IMR-90 (cell line): ENCODE measurements around the gene TNK1. TPM values are rescaled to one million over a fixed set of nuclear protein-coding genes. Genes with fewer than 3 reads are reported as not detected.

Source experiments
- ATAC-seq: fragments of 200-7000 bp; cut with Tn5 transposase; 2 replicates; pipeline ENCODE4 v1.9.1; 2020; ENCODE audit warnings: low read depth, mild to moderate bottlenecking, moderate library complexity
- BruUV-seq: library from RNA; stranded (reverse); fragments of 400-500 nt; replicated peaks from 2 replicates; lab custom pipeline; 2021; lab: Mats Ljungman, UMichigan
- CTCF ChIA-PET: fragments of 300-600 bp; formaldehyde crosslinking; extraction: SDS; loops from one replicate; lab custom pipeline; 2021; ENCODE audit warnings: antibody characterized with exemption; lab: Yijun Ruan, JAX
- POLR2A ChIA-PET: fragments of 300-600 bp; sonication (Branson Sonifier 250); formaldehyde crosslinking; loops from one replicate; lab custom pipeline; 2022; ENCODE audit warnings: antibody characterized with exemption; ENCODE audit not compliant: unreplicated experiment; lab: Charles Lee
- DNase-seq: peaks from one replicate; pipeline ENCODE4 v3.0.0; 2013
- H2AFZ ChIP-seq: replicated peaks from 2 replicates; pipeline ENCODE3; 2013; ENCODE audit warnings: low read length, mild to moderate bottlenecking; ENCODE audit not compliant: poor library complexity
- H2AK5ac ChIP-seq: 2 replicates; pipeline ENCODE4 v1.6.1; 2013; ENCODE audit warnings: low read depth, low read length, inconsistent platforms
- H2AK9ac ChIP-seq: replicated peaks from 2 replicates; pipeline ENCODE3; 2013; ENCODE audit warnings: mild to moderate bottlenecking, low read depth, low read length, moderate library complexity; ENCODE audit not compliant: poor library complexity
- H2BK120ac ChIP-seq: 2 replicates; pipeline ENCODE4 v1.6.1; 2013; ENCODE audit warnings: low read depth, low read length, inconsistent platforms
- H2BK15ac ChIP-seq: 3 replicates; pipeline ENCODE4 v1.6.1; 2013; ENCODE audit warnings: low read depth, low read length, inconsistent platforms
- H2BK20ac ChIP-seq: 2 replicates; pipeline ENCODE4 v1.6.1; 2013; ENCODE audit warnings: low read depth, mild to moderate bottlenecking, inconsistent platforms, low read length, moderate library complexity
- H2BK5ac ChIP-seq: 2 replicates; pipeline ENCODE4 v1.6.1; 2013; ENCODE audit warnings: mild to moderate bottlenecking, low read depth, low read length, inconsistent platforms; ENCODE audit not compliant: poor library complexity, severe bottlenecking
- H3K14ac ChIP-seq: replicated peaks from 2 replicates; pipeline ENCODE4 v1.6.1; 2013; ENCODE audit warnings: low read depth, low read length, inconsistent platforms
- H3K18ac ChIP-seq: 2 replicates; pipeline ENCODE4 v1.6.1; 2013; ENCODE audit warnings: low read depth, low read length, control low read depth
- H3K23ac ChIP-seq: 2 replicates; pipeline ENCODE4 v1.6.1; 2013; ENCODE audit warnings: low read depth, low read length, inconsistent platforms
- H3K27ac ChIP-seq: 2 replicates; pipeline ENCODE4 v1.5.1; 2013; ENCODE audit warnings: mild to moderate bottlenecking, control low read depth, low read length; ENCODE audit not compliant: insufficient read depth
- H3K27me3 ChIP-seq: 2 replicates; pipeline ENCODE4 v1.6.1; 2013; ENCODE audit warnings: low read length; ENCODE audit not compliant: control insufficient read depth, insufficient read depth
- H3K36me3 ChIP-seq: 2 replicates; pipeline ENCODE4 v1.6.1; 2013; ENCODE audit warnings: low read length, mixed read lengths; ENCODE audit not compliant: control insufficient read depth, insufficient read depth
- H3K4ac ChIP-seq: 2 replicates; pipeline ENCODE4 v1.6.1; 2013; ENCODE audit warnings: low read depth, low read length, inconsistent platforms
- H3K4me1 ChIP-seq: 2 replicates; pipeline ENCODE4 v1.6.1; 2013; ENCODE audit warnings: low read length, mixed read lengths; ENCODE audit not compliant: control insufficient read depth, insufficient read depth
- H3K4me2 ChIP-seq: 2 replicates; pipeline ENCODE4 v1.6.1; 2013; ENCODE audit warnings: low read depth, mild to moderate bottlenecking, control low read depth, low read length, moderate library complexity
- H3K4me3 ChIP-seq: 2 replicates; pipeline ENCODE4 v1.5.1; 2013; ENCODE audit warnings: low read depth, mild to moderate bottlenecking, control low read depth, low read length, moderate library complexity; ENCODE audit not compliant: insufficient read depth
- H3K56ac ChIP-seq: 2 replicates; pipeline ENCODE4 v1.6.1; 2013; ENCODE audit warnings: low read length, inconsistent platforms; ENCODE audit not compliant: insufficient read depth; ENCODE audit errors: extremely low read depth
- H3K79me1 ChIP-seq, 2 experiments: 2 replicates each; pipeline ENCODE4 v1.6.1; 2013; ENCODE audit warnings: low read length in 2 of 2, inconsistent platforms in 1 of 2, low read depth in 1 of 2
- H3K9ac ChIP-seq: 2 replicates; pipeline ENCODE4 v1.6.1; 2013; ENCODE audit warnings: low read depth, low read length, control low read depth
- H3K9me1 ChIP-seq: 2 replicates; pipeline ENCODE4 v1.6.1; 2013; ENCODE audit warnings: low read length, inconsistent platforms; ENCODE audit not compliant: insufficient read depth
- H3K9me3 ChIP-seq: 2 replicates; pipeline ENCODE4 v1.6.1; 2013; ENCODE audit warnings: low read length; ENCODE audit not compliant: control insufficient read depth, insufficient read depth
- H4K20me1 ChIP-seq: 2 replicates; pipeline ENCODE4 v1.6.1; 2013; ENCODE audit warnings: low read length, inconsistent platforms; ENCODE audit not compliant: insufficient read depth
- H4K5ac ChIP-seq: 2 replicates; pipeline ENCODE4 v1.6.1; 2013; ENCODE audit warnings: mild to moderate bottlenecking, low read depth, low read length, control low read depth
- H4K8ac ChIP-seq, 2 experiments: 2 replicates each; pipeline ENCODE4 v1.6.1; 2013; ENCODE audit warnings: low read depth in 2 of 2, low read length in 2 of 2, control low read depth in 1 of 2, inconsistent platforms in 1 of 2
- H4K91ac ChIP-seq: 2 replicates; pipeline ENCODE4 v1.6.1; 2013; ENCODE audit warnings: low read depth, low read length, inconsistent platforms; ENCODE audit not compliant: insufficient read depth
- BHLHE40 ChIP-seq: fragments of 150-350 bp; IDR thresholded peaks from 2 replicates; pipeline ENCODE4 v1.6.1; 2016; ENCODE audit warnings: mild to moderate bottlenecking, low read depth, low read length
- CEBPB ChIP-seq: IDR thresholded peaks from 2 replicates; pipeline ENCODE4 v1.6.1; 2012; ENCODE audit warnings: low read depth, low read length, improper control_type of control experiment
- CHD1 ChIP-seq: IDR thresholded peaks from 2 replicates; pipeline ENCODE4 v1.6.1; 2012; ENCODE audit warnings: low read depth, low read length, improper control_type of control experiment
- CTCF ChIP-seq: conservative IDR thresholded peaks from 2 replicates; pipeline ENCODE4 v1.5.1; 2012; ENCODE audit warnings: mild to moderate bottlenecking, low read depth, low read length, improper control_type of control experiment
- ELK1 ChIP-seq: fragments of 150-350 bp; IDR thresholded peaks from 2 replicates; pipeline ENCODE4 v1.6.1; 2016; ENCODE audit warnings: low read depth, mild to moderate bottlenecking, low read length, moderate library complexity, borderline replicate concordance
- FOS ChIP-seq: fragments of 150-350 bp; IDR thresholded peaks from 2 replicates; pipeline ENCODE4 v1.6.1; 2016; ENCODE audit warnings: low read depth, low read length
- MAZ ChIP-seq: IDR thresholded peaks from 2 replicates; pipeline ENCODE4 v1.6.1; 2012; ENCODE audit warnings: low read depth, mild to moderate bottlenecking, low read length, improper control_type of control experiment, moderate library complexity, borderline replicate concordance
- NFE2L2 ChIP-seq: fragments of 150-350 bp; IDR thresholded peaks from 2 replicates; pipeline ENCODE4 v1.6.1; 2016; ENCODE audit warnings: low read depth, mild to moderate bottlenecking, low read length
- RAD21 ChIP-seq: IDR thresholded peaks from 2 replicates; pipeline ENCODE4 v1.6.1; 2012; ENCODE audit warnings: low read length, improper control_type of control experiment
- RCOR1 ChIP-seq: IDR thresholded peaks from 2 replicates; pipeline ENCODE4 v1.6.1; 2012; ENCODE audit warnings: mild to moderate bottlenecking, low read length, improper control_type of control experiment; ENCODE audit not compliant: insufficient replicate concordance
- RFX5 ChIP-seq: IDR thresholded peaks from 2 replicates; pipeline ENCODE4 v1.8.0; 2012; ENCODE audit warnings: low read depth, mild to moderate bottlenecking, low read length, moderate library complexity
- SMC3 ChIP-seq: fragments of 150-350 bp; IDR thresholded peaks from 2 replicates; pipeline ENCODE4 v1.6.1; 2016; ENCODE audit warnings: low read depth, mild to moderate bottlenecking, antibody characterized with exemption, low read length, moderate library complexity
- USF2 ChIP-seq: fragments of 150-350 bp; IDR thresholded peaks from 2 replicates; pipeline ENCODE4 v1.6.1; 2017; ENCODE audit warnings: mild to moderate bottlenecking, antibody characterized with exemption, low read length, low read depth
- WGBS, 2 experiments: methylation state at CpG; one replicate each; pipeline versions ENCODE4 v1.1.5 to v1.1.7; 2013; ENCODE audit warnings: missing lambda C conversion rate in 2 of 2; ENCODE audit not compliant: insufficient read length in 1 of 2; ENCODE audit errors: extremely low coverage in 2 of 2; 5-methylcytosine and 5-hydroxymethylcytosine counted together
- dilution Hi-C: fragments of 300-500 bp; cut with HindIII; formaldehyde crosslinking; loops from one replicate; pipeline ENCODE4 v1.14.3; 2018; ENCODE audit warnings: low sequenced_read_pairs; ENCODE audit not compliant: unreplicated experiment
- in situ Hi-C: fragments of 300-500 bp; cut with MboI; formaldehyde crosslinking; loops from 3 replicates; pipeline ENCODE4 v1.14.3; 2019; ENCODE audit warnings: low sequenced_read_pairs, inconsistent platforms, mixed read lengths
- intact Hi-C: fragments of 100-400 bp; cut with micrococcal nuclease; formaldehyde crosslinking; loops from 2 replicates; pipeline ENCODE4 v1.10.0; 2022
- polyA plus RNA-seq, 3 experiments: library from polyadenylated mRNA; depleted of rRNA; stranded (reverse); fragments of >200 nt; gene quantifications; 2 replicates each; pipeline ENCODE4 v1.2.3, GENCODE V29; 2012; ENCODE audit warnings: low replicate concordance in 1 of 3
- total RNA-seq: library from RNA; depleted of rRNA; stranded (reverse); fragments of >200 nt; gene quantifications from 2 replicates; pipeline ENCODE4 v1.2.3, GENCODE V29; 2012

TNK1 gene
- total and polyA plus RNA-seq, 2 of the 4 experiments (the other 2 are of a cell fraction), result 0.44 to 0.54 TPM

GRCh38 chr17:7392696-7393612 is 12.1 kb downstream of the TNK1 start:
- DNase-seq (no peak), ATAC-seq (no peak)
- in situ Hi-C loops (loop anchor here (5.0 kb wide), 1 partner anchor 36 kb away; the partner anchor contains the start of gene TMEM95), dilution Hi-C loops (no loop called here), intact Hi-C loops (no loop called here)
- peaks cover 14 to 32% of the 10 kb centered on the region in 2 experiments for H3K79me1 ChIP-seq
- H3K9me3 ChIP-seq, result no peaks in the 10 kb centered on the region
- H3K4me2 ChIP-seq, result peak overlapping the region; percentile 65
- H2AK9ac ChIP-seq, result peak overlapping the region; percentile 86
- H3K14ac ChIP-seq, result no peak overlapping the region
- H2BK20ac ChIP-seq, result no peak overlapping the region
- H3K36me3 ChIP-seq, result peaks cover 41% of the 10 kb centered on the region
- no peaks in the 10 kb centered on the region for H3K27me3 ChIP-seq
- no peak overlapping the region for H3K56ac ChIP-seq
- ChIA-PET POLR2A (interaction anchor here (0.7 kb wide), 1 partner anchor 12 kb away, joined by 4 read pairs; no protein-coding TSS in a partner anchor), CTCF (no interaction called here)
- no peak overlapping the region for H2BK15ac ChIP-seq
- H4K5ac ChIP-seq, result no peak overlapping the region
- H3K9ac ChIP-seq, result peak overlapping the region; percentile 87
- peak overlapping the region in 1 of 2 experiments; percentile 5; a peak in 2 of 4 replicates for H4K8ac ChIP-seq
- H3K4me3 ChIP-seq, result peak overlapping the region; percentile 70
- H4K91ac ChIP-seq, result no peak overlapping the region; the same call in 1 of the 2 replicates
- H2BK120ac ChIP-seq, result no peak overlapping the region
- H3K4me1 ChIP-seq, result peaks cover 8% of the 10 kb centered on the region
- no peaks in the 10 kb centered on the region for H4K20me1 ChIP-seq
- WGBS, 2 experiments, result 45% methylated on average over 14 of the region's 42 CpGs; no CpG with 5 or more reads in 1 of the 2 experiments
- H3K27ac ChIP-seq, result no peak overlapping the region; the same call in 1 of the 2 replicates
- H3K18ac ChIP-seq, result no peak overlapping the region
- peak overlapping the region; percentile 8; the same call in 1 of the 2 replicates for H3K4ac ChIP-seq
- peak overlapping the region; percentile 80 for H2AFZ ChIP-seq
- H3K23ac ChIP-seq, result 0 out of 2 replicates have a peak overlapping the region, but pooled peaks have one; percentile 6
- BruUV-seq, result TSS peak; percentile 62
- H2AK5ac ChIP-seq, result peak overlapping the region; percentile 37
- H2BK5ac ChIP-seq, result no peak overlapping the region
- peaks cover 7% of the 10 kb centered on the region; the same call in 1 of the 2 replicates for H3K9me1 ChIP-seq
- TF ChIP-seq USF2 (no peak), CHD1 (no peak), CTCF (no peak), RAD21 (no peak), NFE2L2 (no peak), FOS (no peak), MAZ (no peak), RCOR1 (no peak), SMC3 (no peak), RFX5 (no peak), BHLHE40 (no peak), CEBPB (no peak), ELK1 (no peak)
